ENCODE measurements around the gene CCDC116.

DNA sequence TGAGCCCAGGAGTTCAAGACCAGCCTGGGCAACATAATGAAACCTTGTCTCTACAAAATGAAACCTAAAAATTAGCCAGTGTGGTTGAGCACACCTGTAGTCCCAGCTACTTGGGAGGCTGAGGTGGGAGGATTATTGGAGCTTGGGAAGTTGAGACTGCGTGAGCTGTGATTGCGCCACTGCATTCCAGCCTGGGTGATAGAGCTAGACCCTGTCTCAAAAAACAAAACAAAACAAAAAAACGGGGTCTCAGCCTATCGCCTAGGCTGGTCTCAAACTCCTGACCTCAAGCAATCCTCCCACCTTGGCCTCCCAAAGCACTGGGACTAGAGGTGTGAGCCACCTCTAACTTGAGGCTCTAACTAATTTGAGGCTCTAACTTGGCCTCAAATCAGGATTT lies 46.8 kb downstream of the CCDC116 start:
- TF ChIP-seq POLR2AphosphoS5 (IDR thresholded peaks at IDR 0.05) (no peak), POLR2A (IDR thresholded peaks at IDR 0.05) (no peak), EP300 (IDR thresholded peaks at IDR 0.05; ENCODE audit: low read depth) (no peak)
- TF ChIP-seq, protein P1, sequence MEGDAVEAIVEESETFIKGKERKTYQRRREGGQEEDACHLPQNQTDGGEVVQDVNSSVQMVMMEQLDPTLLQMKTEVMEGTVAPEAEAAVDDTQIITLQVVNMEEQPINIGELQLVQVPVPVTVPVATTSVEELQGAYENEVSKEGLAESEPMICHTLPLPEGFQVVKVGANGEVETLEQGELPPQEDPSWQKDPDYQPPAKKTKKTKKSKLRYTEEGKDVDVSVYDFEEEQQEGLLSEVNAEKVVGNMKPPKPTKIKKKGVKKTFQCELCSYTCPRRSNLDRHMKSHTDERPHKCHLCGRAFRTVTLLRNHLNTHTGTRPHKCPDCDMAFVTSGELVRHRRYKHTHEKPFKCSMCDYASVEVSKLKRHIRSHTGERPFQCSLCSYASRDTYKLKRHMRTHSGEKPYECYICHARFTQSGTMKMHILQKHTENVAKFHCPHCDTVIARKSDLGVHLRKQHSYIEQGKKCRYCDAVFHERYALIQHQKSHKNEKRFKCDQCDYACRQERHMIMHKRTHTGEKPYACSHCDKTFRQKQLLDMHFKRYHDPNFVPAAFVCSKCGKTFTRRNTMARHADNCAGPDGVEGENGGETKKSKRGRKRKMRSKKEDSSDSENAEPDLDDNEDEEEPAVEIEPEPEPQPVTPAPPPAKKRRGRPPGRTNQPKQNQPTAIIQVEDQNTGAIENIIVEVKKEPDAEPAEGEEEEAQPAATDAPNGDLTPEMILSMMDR (IDR thresholded peaks at IDR 0.05), result no peak
